ENCODE measurements around the gene MTRFR. TPM values are rescaled to one million over a fixed set of nuclear protein-coding genes. Genes with fewer than 3 reads are reported as not detected.
"Not testable (repeated sequence)": the region's sequence is repeated elsewhere in the genome, so short reads cannot be mapped to it uniquely, and the experiment has no call there.

MTRFR gene
- total RNA-seq, 1 donor from 2014 or later = 15.1 TPM

- no peak overlapping the region for H3K4me3 Mint-ChIP-seq (ENCODE audit: low read depth)
- DNase-seq (ENCODE audit: low spot score, unreplicated experiment) = no peak
- H3K27ac Mint-ChIP-seq = peak overlapping the region; percentile 80
- no peaks in the 10 kb centered on the region for H3K27me3 Mint-ChIP-seq
- peaks cover 13% of the 10 kb centered on the region for H3K9me3 Mint-ChIP-seq (ENCODE audit: low read depth)
- TF ChIP-seq CTCF (IDR thresholded peaks at IDR 0.05; ENCODE audit: unreplicated experiment) = no peak
- H3K36me3 Mint-ChIP-seq (ENCODE audit: insufficient read depth) = peaks cover 17% of the 10 kb centered on the region
- peaks cover 2% of the 10 kb centered on the region for H3K4me1 Mint-ChIP-seq (ENCODE audit: low read depth)
These were observed 9.1 kb downstream of the MTRFR start for GRCh38 chr12:123242116-123242904.

GRCh38 chr12:123243671-123244262, 10.5 kb downstream of the MTRFR start:
- H3K27ac Mint-ChIP-seq = no peak overlapping the region
- no peaks in the 10 kb centered on the region for H3K27me3 Mint-ChIP-seq
- DNase-seq (ENCODE audit: low spot score, unreplicated experiment) = no peak
- H3K4me3 Mint-ChIP-seq (ENCODE audit: low read depth) = no peak overlapping the region
- H3K4me1 Mint-ChIP-seq (ENCODE audit: low read depth) = no peaks in the 10 kb centered on the region
- TF ChIP-seq CTCF (IDR thresholded peaks at IDR 0.05; ENCODE audit: unreplicated experiment) = no peak
- H3K36me3 Mint-ChIP-seq (ENCODE audit: insufficient read depth) = peaks cover 29% of the 10 kb centered on the region
- peaks cover 18% of the 10 kb centered on the region for H3K9me3 Mint-ChIP-seq (ENCODE audit: low read depth)

GRCh38 chr12:123245678-123246077, 12.4 kb downstream of the MTRFR start:
- Mint-ChIP-seq H3K27me3 (no peaks in the 10 kb centered on the region), H3K9me3 (ENCODE audit: low read depth) (peaks cover 28% of the 10 kb centered on the region), H3K36me3 (ENCODE audit: insufficient read depth) (peaks cover 40% of the 10 kb centered on the region), H3K4me3 (ENCODE audit: low read depth) (no peak overlapping the region), H3K27ac (peak overlapping the region; percentile 29), H3K4me1 (ENCODE audit: low read depth) (peaks cover 3% of the 10 kb centered on the region)
- TF ChIP-seq CTCF (IDR thresholded peaks at IDR 0.05; ENCODE audit: unreplicated experiment) = no peak
- DNase-seq (ENCODE audit: low spot score, unreplicated experiment) = no peak

GRCh38 chr12:123248129-123248528, 14.9 kb downstream of the MTRFR start:
- H3K4me1 Mint-ChIP-seq (ENCODE audit: low read depth); DNase-seq (ENCODE audit: low spot score, unreplicated experiment); H3K4me3 Mint-ChIP-seq (ENCODE audit: low read depth); H3K27me3 Mint-ChIP-seq: not testable (repeated sequence)
- Mint-ChIP-seq H3K9me3 (ENCODE audit: low read depth) (peaks cover 29% of the 10 kb centered on the region), H3K27ac (peak overlapping the region; percentile 74), H3K36me3 (ENCODE audit: insufficient read depth) (peaks cover 50% of the 10 kb centered on the region)

- not testable (repeated sequence) for H3K4me1 Mint-ChIP-seq (ENCODE audit: low read depth); DNase-seq (ENCODE audit: low spot score, unreplicated experiment); H3K4me3 Mint-ChIP-seq (ENCODE audit: low read depth); H3K27ac Mint-ChIP-seq; H3K27me3 Mint-ChIP-seq
- Mint-ChIP-seq H3K36me3 (ENCODE audit: insufficient read depth) (peaks cover 55% of the 10 kb centered on the region), H3K9me3 (ENCODE audit: low read depth) (peaks cover 29% of the 10 kb centered on the region)
These were observed 15.9 kb downstream of the MTRFR start for GRCh38 chr12:123248996-123249741.

Measured in progenitor cell of endocrine pancreas (in vitro differentiated cells).